Panc1 (cell line): ENCODE data around the gene MUS81.

Experiments used
- CTCF ChIP-seq: fragments of 450-650 bp; IDR thresholded peaks from 2 replicates; pipeline ENCODE4 v1.5.1; 2017; ENCODE audit warnings: mild to moderate bottlenecking
- POLR2AphosphoS5 ChIP-seq: IDR thresholded peaks from 2 replicates; pipeline ENCODE4 v1.6.1; 2012; ENCODE audit warnings: mild to moderate bottlenecking, low read depth, low read length, moderate library complexity
- TCF7L2 ChIP-seq: IDR thresholded peaks from 2 replicates; pipeline ENCODE4 v1.6.1; 2011; ENCODE audit warnings: mild to moderate bottlenecking, low read depth, low read length, inconsistent platforms

GRCh38 chr11:65892661-65893317 is 32.6 kb downstream of the MUS81 start:
- no peak for TF ChIP-seq CTCF
- no peak for TF ChIP-seq TCF7L2
- peak; percentile 70; the same call in 1 of the 2 replicates for TF ChIP-seq POLR2AphosphoS5
